IMR-90 (cell line): ENCODE results near the gene CRISPLD2.

Experiments used
- BHLHE40 ChIP-seq: fragments of 150-350 bp; IDR thresholded peaks from 2 replicates; pipeline ENCODE4 v1.6.1; 2016; ENCODE audit warnings: mild to moderate bottlenecking, low read depth, low read length
- CEBPB ChIP-seq: IDR thresholded peaks from 2 replicates; pipeline ENCODE4 v1.6.1; 2012; ENCODE audit warnings: low read depth, low read length, improper control_type of control experiment
- CHD1 ChIP-seq: IDR thresholded peaks from 2 replicates; pipeline ENCODE4 v1.6.1; 2012; ENCODE audit warnings: low read depth, low read length, improper control_type of control experiment
- CTCF ChIP-seq: conservative IDR thresholded peaks from 2 replicates; pipeline ENCODE4 v1.5.1; 2012; ENCODE audit warnings: mild to moderate bottlenecking, low read depth, low read length, improper control_type of control experiment
- FOS ChIP-seq: fragments of 150-350 bp; IDR thresholded peaks from 2 replicates; pipeline ENCODE4 v1.6.1; 2016; ENCODE audit warnings: low read depth, low read length
- MAFK ChIP-seq: IDR thresholded peaks from 2 replicates; pipeline ENCODE4 v1.6.1; 2012; ENCODE audit warnings: low read depth, low read length, improper control_type of control experiment
- MAZ ChIP-seq: IDR thresholded peaks from 2 replicates; pipeline ENCODE4 v1.6.1; 2012; ENCODE audit warnings: low read depth, mild to moderate bottlenecking, low read length, improper control_type of control experiment, moderate library complexity, borderline replicate concordance
- MXI1 ChIP-seq: IDR thresholded peaks from 2 replicates; pipeline ENCODE4 v1.6.1; 2012; ENCODE audit warnings: low read depth, mild to moderate bottlenecking, low read length, moderate library complexity, borderline replicate concordance
- POLR2A ChIP-seq: IDR thresholded peaks from 2 replicates; pipeline ENCODE4 v1.6.1; 2012; ENCODE audit warnings: mild to moderate bottlenecking, low read depth, low read length
- RAD21 ChIP-seq: IDR thresholded peaks from 2 replicates; pipeline ENCODE4 v1.6.1; 2012; ENCODE audit warnings: low read length, improper control_type of control experiment
- RCOR1 ChIP-seq: IDR thresholded peaks from 2 replicates; pipeline ENCODE4 v1.6.1; 2012; ENCODE audit warnings: mild to moderate bottlenecking, low read length, improper control_type of control experiment; ENCODE audit not compliant: insufficient replicate concordance
- RFX5 ChIP-seq: IDR thresholded peaks from 2 replicates; pipeline ENCODE4 v1.8.0; 2012; ENCODE audit warnings: low read depth, mild to moderate bottlenecking, low read length, moderate library complexity
- SMC3 ChIP-seq: fragments of 150-350 bp; IDR thresholded peaks from 2 replicates; pipeline ENCODE4 v1.6.1; 2016; ENCODE audit warnings: low read depth, mild to moderate bottlenecking, antibody characterized with exemption, low read length, moderate library complexity
- USF2 ChIP-seq: fragments of 150-350 bp; IDR thresholded peaks from 2 replicates; pipeline ENCODE4 v1.6.1; 2017; ENCODE audit warnings: mild to moderate bottlenecking, antibody characterized with exemption, low read length, low read depth

DNA sequence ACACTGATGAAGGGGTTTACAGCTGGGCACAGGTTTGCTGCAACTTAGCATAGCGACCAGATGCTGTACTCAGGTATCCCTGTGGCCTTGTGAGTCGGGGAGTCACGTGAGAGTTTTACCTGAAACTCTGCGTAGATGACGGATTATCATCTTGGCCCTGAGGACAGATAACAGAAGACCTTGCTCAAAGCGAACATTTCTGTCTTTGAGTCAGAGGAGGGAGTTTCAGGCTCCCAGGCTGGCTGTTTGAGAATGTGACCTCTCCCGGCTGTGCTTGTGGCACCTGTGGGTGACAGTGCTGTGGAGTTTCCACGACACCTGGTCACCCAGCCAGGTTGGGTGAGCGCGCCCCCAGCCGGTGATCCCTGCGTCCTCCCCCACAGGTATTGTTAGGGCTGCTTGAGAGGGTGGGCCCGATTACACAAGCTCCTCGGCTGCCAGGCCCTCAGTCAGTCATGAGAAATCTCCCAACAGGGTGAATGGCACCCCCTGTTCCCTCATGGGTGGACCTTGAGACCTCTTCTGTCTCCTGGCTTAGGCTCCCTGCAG, 44.4 kb upstream of the CRISPLD2 start:
- no peak for TF ChIP-seq MXI1
- TF ChIP-seq POLR2A = no peak
- no peak for TF ChIP-seq CTCF
- no peak for TF ChIP-seq CEBPB
- no peak for TF ChIP-seq RAD21
- no peak for TF ChIP-seq SMC3
- no peak for TF ChIP-seq USF2
- no peak for TF ChIP-seq RFX5
- TF ChIP-seq FOS = no peak
- no peak for TF ChIP-seq MAZ
- TF ChIP-seq RCOR1 = no peak
- TF ChIP-seq MAFK = no peak
- no peak for TF ChIP-seq BHLHE40
- TF ChIP-seq CHD1 = no peak
